GM19324 (cell line): ENCODE results near the gene SMARCC1.

ENCODE experiments used
- ATAC-seq: cut with Tn5 transposase; IDR thresholded peaks from one replicate; pipeline ENCODE4 v1.9.1; 2021; ENCODE audit warnings: mild to moderate bottlenecking, moderate library complexity; ENCODE audit not compliant: unreplicated experiment, low FRiP score

The SMARCC1 gene

DNA sequence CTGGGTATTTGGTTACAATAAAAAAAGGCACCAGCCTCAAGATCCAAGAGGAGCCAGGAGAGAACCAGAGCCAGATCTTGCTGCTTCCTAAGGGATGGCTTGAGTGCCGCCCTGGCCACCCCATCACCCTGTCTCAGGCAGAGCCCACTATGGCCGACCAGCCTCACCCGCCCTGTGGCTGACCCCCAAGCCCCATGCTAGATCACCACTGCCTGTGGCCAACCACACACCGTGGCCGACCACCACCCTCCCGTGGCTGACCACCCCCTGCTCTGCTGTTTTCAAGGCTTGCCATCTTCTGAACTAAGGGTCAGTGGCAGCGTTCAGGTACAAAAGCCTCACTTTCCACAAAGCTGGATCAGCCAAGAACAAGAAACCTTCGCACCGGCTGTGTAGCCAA, 215.0 kb downstream of the SMARCC1 start:
- ATAC-seq, result no peak

DNA sequence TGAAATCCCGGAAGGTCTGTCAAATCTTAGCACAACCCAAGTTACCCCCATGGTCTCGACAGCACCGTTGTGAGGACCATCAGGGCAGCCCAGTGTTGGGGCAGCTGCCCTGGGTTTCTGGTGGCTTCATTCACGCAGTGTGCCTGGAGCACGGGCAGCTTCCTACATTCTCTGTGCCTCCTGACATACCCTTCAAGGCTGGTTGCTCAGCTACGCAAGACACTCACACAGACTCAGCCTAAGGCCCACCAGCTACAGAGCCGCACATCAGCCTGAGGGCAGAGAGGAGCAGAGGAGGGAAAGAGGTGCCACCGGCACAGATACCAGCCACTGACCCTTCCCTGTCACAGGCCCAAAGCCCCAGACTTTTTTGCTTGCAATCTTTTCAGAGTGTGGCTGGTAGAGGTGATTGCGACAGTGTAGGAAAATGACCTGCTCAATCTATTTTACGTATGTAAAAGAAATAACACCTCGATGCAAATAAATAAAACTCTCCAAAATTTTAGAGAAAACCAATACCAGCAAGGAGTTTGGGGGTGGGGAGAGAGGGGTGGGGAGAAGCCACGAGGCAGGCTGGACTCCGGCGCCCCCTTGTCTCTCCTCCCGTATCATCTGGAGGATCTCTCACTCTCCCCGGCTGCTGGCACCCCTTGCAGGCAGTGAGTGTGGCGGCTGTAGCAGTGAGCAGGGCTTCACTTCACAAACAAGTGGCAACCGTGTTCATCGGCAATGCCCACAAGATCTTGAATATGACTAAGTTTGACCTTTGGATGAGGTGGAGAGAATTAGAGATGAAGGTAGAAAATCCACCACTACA, 215.8 kb downstream of the SMARCC1 start:
- ATAC-seq, result no peak

DNA sequence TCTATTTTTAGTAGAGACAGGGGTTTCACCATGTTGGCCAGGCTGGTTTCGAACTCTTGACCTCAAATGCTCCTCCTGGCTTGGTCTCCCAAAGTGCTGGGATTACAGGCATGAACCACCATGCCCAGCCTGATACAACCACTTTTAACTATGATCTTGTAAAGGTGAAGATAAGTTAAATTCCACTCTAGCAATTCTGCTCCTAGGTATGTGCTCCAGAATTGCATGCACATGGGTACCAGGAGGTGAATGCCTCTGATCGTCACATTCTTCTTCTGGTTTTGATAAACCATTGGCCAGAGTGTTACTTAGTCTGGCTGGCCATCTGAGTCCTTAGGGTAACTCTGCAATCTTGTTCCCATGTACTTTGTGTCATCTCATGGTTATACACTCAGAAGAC, 225.3 kb downstream of the SMARCC1 start:
- no peak for ATAC-seq

DNA sequence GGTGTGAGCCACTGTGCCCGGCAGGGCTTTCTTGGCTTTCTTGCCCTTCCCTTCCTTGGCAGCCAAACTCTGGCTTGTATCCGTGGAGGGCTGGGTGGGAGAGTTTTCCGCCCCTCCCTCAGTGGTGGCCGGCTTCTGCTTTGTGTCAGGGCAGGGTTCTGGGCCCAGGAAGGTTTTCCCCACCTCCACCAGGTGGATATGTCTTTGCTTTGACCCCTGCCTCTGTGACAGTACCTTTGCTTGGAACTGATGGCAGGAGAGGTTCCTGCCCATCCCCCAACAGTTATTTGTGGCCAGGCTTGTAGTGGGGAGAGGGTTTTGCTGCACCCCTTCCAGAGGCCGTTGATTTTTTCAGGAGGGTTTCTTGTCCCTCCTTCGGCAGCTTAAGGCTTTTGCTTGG, 227.4 kb downstream of the SMARCC1 start:
- ATAC-seq, result no peak

DNA sequence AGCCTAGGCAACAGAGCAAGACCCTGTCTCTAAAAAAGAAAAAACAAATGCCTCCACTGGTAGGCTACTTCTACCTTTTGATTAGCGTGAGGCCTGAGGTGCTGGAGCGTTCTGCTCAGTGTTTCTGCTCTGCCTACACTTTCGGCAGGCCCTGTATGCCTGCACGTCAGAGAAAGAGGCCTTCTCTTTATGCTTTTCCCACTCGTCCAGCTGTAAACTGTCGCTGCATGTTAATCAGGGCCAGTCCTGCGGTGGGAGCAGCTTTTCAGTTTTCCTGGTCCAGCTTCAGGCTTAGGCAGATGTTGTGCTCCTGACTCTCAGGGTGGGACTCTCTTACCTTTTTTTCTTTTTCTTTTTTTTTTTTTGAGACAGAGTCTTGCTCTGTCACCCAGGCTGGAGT, 228.3 kb downstream of the SMARCC1 start:
- no peak for ATAC-seq

DNA sequence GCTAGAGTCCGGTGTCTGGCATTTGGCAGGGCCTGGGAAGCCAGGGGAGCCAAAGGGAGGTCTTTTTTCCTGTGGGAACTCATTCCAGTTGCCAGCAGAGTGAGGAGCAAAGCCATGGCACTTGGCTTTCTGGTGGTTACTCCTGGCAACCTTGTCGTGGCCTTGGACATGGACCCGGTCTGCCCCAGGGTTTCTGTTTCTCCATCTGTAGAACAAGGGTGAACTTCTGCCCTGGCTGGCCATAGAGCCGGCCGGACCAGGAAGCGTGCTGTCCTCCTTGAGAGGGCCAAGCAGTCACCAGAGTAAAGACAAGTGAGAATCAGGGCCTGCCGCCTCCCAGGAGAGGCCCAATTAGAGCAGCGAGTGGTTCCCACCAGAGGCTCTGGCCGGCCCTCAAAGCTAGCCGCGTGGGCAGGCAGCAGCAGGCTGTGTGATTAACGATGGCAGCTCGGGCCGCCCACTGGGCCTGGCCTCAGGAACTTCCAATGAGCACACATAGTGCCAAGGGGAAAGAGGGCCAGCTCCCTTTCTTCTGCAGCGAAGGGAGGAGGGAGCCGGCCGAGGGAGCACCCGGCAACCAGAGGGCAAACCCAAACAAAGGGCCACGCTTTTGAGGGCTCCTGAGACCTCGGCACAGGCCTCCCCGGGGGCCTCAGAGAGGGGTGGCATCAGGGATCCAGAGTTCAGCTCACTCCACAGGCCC, 239.1 kb downstream of the SMARCC1 start:
- no peak for ATAC-seq

DNA sequence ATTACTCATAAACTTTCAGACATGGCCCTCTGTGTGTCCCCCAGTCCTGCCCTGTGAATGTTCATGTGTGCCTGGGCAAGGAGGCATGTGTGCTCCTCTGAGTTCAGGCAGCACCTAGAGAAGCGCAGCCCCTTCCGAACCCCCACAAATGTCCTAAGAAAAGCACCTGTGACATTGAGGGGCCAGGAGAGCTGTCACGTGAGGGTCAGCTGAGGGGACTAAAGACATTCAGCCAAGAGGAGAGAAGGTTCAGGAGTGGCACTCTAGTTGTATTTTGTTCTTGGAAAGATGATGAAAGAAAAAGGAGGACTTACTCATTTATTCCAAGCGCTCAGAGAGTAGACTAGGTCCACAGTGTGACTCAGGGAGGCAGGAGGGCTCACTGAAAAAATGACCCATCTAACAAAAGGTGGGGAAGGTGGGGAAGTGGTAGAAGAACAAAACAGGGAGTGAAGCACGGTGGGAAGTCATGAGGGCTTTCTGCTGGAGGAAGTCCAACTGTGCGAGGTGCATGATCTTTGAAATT, 240.0 kb downstream of the SMARCC1 start:
- no peak for ATAC-seq

DNA sequence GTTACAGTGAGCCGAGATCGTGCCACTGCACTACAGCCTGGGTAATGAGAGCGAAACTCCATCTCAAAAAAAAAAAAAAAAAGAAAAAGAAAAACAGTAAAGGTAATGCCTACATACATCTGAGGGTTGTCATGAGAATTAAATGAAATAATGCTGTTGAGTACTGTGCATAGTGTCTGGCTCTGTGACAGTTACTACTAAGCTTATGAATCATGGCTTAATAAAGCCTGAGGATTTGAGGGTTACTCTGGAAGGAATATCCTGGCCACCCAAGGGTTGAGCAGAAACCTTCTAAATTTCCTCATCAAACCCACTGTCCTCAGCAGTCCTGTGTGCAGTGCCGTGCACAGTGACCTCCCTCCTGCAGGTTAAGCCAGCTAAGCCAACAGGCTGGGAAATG, 241.4 kb downstream of the SMARCC1 start:
- ATAC-seq, result no peak

DNA sequence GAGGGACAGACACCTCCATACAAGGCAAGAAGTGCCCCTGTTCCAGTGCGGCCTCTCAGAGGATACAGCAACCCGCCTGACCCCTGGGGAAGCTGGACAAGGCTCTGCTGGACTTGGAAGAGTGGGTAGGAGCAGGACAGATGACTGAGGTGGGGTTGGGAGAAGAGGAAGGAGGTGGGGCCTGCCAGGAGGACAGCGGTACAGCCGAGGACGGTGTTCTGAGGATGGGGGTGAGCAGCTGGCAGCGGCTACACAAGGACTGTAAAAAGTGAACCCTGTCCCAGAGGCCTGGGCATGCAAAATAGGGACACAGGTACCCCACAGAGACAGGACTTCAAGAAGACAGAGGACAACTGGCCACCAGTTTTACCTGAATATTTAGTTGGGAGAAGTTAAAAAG, 244.7 kb downstream of the SMARCC1 start:
- no peak for ATAC-seq

DNA sequence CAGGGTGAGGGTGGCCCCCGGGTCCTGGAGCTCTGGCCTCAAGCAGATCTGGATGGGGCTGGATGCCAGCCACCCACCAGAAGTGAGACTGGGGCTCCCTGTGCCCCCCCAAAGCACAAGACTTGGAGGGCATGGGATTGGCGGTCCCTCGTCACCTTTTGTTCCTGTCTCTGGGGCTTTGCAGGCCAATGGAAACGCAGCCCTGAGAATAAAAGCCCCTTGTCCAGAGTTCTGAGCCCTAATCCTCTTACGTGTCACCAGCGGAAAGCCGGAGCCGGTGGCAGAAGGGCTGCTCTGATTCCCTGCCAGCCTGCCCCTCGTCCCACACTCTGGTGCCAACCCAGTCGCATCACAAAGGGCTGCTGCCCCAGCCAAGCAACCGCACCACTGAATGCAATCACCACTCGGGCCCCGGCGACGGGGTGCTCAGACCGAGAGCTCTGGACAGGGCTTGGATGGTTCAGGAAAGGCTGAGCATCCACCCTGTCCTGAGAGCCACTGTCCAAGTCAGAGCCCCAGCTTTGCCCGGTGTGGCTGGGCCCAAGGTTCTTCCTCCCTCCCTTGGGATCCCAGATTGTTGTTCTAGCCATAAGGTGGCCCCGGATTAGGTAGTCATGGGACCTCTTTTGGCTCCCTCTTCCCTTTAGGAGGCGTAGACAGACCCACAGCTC, 245.3 kb downstream of the SMARCC1 start:
- no peak for ATAC-seq
